Rectal smooth muscle tissue (tissue), 1 donor: Measurements from ENCODE around the gene TAAR8.
"Not testable (repeated sequence)": the region's sequence is repeated elsewhere in the genome, so short reads cannot be mapped to it uniquely, and the experiment has no call there.

Experiments
- H3K27ac ChIP-seq: one replicate; pipeline ENCODE4 v1.7.0; 2013; ENCODE audit warnings: low read depth, low read length, inconsistent platforms
- H3K27me3 ChIP-seq: one replicate; pipeline ENCODE4 v1.7.0; 2013; ENCODE audit warnings: low read length; ENCODE audit not compliant: control insufficient read depth, insufficient read depth
- H3K36me3 ChIP-seq: one replicate; pipeline ENCODE4 v1.7.0; 2013; ENCODE audit warnings: low read length; ENCODE audit not compliant: control insufficient read depth, insufficient read depth
- H3K4me1 ChIP-seq: one replicate; pipeline ENCODE4 v1.7.0; 2013; ENCODE audit warnings: low read length; ENCODE audit not compliant: control insufficient read depth, insufficient read depth
- H3K4me3 ChIP-seq: one replicate; pipeline ENCODE4 v1.7.0; 2013; ENCODE audit warnings: low read length
- H3K9ac ChIP-seq: one replicate; pipeline ENCODE4 v1.7.0; 2013; ENCODE audit warnings: low read length

TAAR8 gene

GRCh38 chr6:132600900-132601299 lies 48.4 kb downstream of the TAAR8 start:
- H3K4me1 ChIP-seq, H3K9ac ChIP-seq, H3K4me3 ChIP-seq, H3K36me3 ChIP-seq, H3K27ac ChIP-seq, H3K27me3 ChIP-seq: not testable (repeated sequence)
